DOHH2 (cell line): ENCODE measurements around the gene LMX1A.

Source experiments
- H3F3A ChIP-seq: fragments of 200-600 bp; sonication (generic), shearing (Covaris generic); 2 replicates; pipeline ENCODE4 v1.6.0; 2016; ENCODE audit warnings: antibody characterized with exemption, mild to moderate bottlenecking; ENCODE audit not compliant: control insufficient read depth, insufficient read depth
- H3K27ac ChIP-seq: fragments of 200-600 bp; sonication (generic); 2 replicates; pipeline ENCODE4 v1.5.1; 2014; ENCODE audit warnings: low read depth, mild to moderate bottlenecking, low read length, moderate library complexity
- H3K27me3 ChIP-seq: fragments of 200-600 bp; sonication (generic); 2 replicates; pipeline ENCODE4 v1.6.1; 2014; ENCODE audit warnings: mild to moderate bottlenecking, low read length, mixed read lengths; ENCODE audit not compliant: control insufficient read depth
- H3K36me3 ChIP-seq: fragments of 200-600 bp; sonication (generic); 2 replicates; pipeline ENCODE4 v1.6.1; 2014; ENCODE audit warnings: mild to moderate bottlenecking, low read length, moderate library complexity, mixed read lengths; ENCODE audit not compliant: control insufficient read depth
- H3K4me1 ChIP-seq: fragments of 200-600 bp; sonication (generic); 2 replicates; pipeline ENCODE4 v1.6.1; 2014; ENCODE audit warnings: mild to moderate bottlenecking, low read length, mixed read lengths; ENCODE audit not compliant: control insufficient read depth
- H3K4me2 ChIP-seq: fragments of 200-600 bp; sonication (generic); 2 replicates; pipeline ENCODE4 v1.6.0; 2014; ENCODE audit warnings: mild to moderate bottlenecking, low read length, moderate library complexity
- H3K4me3 ChIP-seq: fragments of 200-600 bp; sonication (generic); 2 replicates; pipeline ENCODE4 v1.5.1; 2014; ENCODE audit warnings: mild to moderate bottlenecking, low read length, mixed read lengths
- H3K79me2 ChIP-seq: fragments of 200-600 bp; sonication (generic); 2 replicates; pipeline ENCODE4 v1.6.1; 2014; ENCODE audit warnings: mild to moderate bottlenecking, low read length, mixed read lengths; ENCODE audit not compliant: control insufficient read depth
- H3K9me2 ChIP-seq: fragments of 200-600 bp; sonication (generic); replicated peaks from 2 replicates; pipeline ENCODE4 v1.6.1; 2014; ENCODE audit warnings: mild to moderate bottlenecking, low read length, mixed read lengths; ENCODE audit not compliant: control insufficient read depth
- H3K9me3 ChIP-seq: fragments of 200-600 bp; sonication (generic); 2 replicates; pipeline ENCODE4 v1.6.1; 2014; ENCODE audit warnings: antibody characterized with exemption, low read length, mixed read lengths; ENCODE audit not compliant: control insufficient read depth, insufficient read depth
- H4K20me1 ChIP-seq: fragments of 200-600 bp; sonication (generic); 2 replicates; pipeline ENCODE4 v1.6.0; 2014; ENCODE audit warnings: low read depth, mild to moderate bottlenecking, antibody characterized with exemption, low read length, moderate library complexity; ENCODE audit not compliant: control insufficient read depth, insufficient read depth
- EZH2phosphoT487 ChIP-seq: fragments of 200-600 bp; sonication (generic); IDR thresholded peaks from 2 replicates; pipeline ENCODE4 v1.6.1; 2017; ENCODE audit warnings: borderline replicate concordance, mild to moderate bottlenecking, antibody characterized with exemption, low read length, moderate library complexity, mixed read lengths
- TF ChIP-seq, protein P1 (sequence below): fragments of 200-600 bp; sonication (generic); IDR thresholded peaks from one replicate; pipeline ENCODE4 v1.5.1; 2014; ENCODE audit warnings: antibody characterized with exemption, mild to moderate bottlenecking, low read depth, low read length; ENCODE audit not compliant: poor library complexity, severe bottlenecking

LMX1A gene

DNA sequence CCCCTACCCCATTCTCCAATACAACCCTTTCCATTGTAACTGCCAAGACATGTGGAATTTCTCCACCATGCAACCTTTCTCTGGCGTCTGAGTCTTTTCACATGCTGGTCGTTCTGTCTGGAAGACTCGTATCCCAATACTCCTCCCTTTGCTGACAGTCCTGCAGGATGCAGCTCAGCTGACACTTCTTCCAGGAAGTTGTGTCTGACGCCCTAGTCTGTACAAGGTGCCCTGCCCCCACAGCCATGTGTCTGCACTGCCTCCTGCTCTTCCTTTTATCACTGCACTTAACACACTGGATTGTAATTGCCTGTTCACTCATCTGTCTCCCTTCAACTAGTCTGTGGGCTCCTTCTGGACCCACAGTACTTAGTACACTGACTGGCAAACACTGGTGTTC is 188.0 kb downstream of the LMX1A start:
- Histone ChIP-seq H3K27ac (no peak overlapping the region), H3K36me3 (no peaks in the 10 kb centered on the region), H3F3A (no peaks in the 10 kb centered on the region), H3K9me2 (no peaks in the 10 kb centered on the region), H3K79me2 (no peaks in the 10 kb centered on the region), H3K9me3 (no peaks in the 10 kb centered on the region), H4K20me1 (no peaks in the 10 kb centered on the region), H3K4me2 (no peak overlapping the region), H3K4me3 (no peak overlapping the region), H3K4me1 (no peaks in the 10 kb centered on the region), H3K27me3 (peaks cover 3% of the 10 kb centered on the region; the same call in 1 of the 2 replicates)
- TF ChIP-seq, protein P1, sequence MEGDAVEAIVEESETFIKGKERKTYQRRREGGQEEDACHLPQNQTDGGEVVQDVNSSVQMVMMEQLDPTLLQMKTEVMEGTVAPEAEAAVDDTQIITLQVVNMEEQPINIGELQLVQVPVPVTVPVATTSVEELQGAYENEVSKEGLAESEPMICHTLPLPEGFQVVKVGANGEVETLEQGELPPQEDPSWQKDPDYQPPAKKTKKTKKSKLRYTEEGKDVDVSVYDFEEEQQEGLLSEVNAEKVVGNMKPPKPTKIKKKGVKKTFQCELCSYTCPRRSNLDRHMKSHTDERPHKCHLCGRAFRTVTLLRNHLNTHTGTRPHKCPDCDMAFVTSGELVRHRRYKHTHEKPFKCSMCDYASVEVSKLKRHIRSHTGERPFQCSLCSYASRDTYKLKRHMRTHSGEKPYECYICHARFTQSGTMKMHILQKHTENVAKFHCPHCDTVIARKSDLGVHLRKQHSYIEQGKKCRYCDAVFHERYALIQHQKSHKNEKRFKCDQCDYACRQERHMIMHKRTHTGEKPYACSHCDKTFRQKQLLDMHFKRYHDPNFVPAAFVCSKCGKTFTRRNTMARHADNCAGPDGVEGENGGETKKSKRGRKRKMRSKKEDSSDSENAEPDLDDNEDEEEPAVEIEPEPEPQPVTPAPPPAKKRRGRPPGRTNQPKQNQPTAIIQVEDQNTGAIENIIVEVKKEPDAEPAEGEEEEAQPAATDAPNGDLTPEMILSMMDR: no peak

DNA sequence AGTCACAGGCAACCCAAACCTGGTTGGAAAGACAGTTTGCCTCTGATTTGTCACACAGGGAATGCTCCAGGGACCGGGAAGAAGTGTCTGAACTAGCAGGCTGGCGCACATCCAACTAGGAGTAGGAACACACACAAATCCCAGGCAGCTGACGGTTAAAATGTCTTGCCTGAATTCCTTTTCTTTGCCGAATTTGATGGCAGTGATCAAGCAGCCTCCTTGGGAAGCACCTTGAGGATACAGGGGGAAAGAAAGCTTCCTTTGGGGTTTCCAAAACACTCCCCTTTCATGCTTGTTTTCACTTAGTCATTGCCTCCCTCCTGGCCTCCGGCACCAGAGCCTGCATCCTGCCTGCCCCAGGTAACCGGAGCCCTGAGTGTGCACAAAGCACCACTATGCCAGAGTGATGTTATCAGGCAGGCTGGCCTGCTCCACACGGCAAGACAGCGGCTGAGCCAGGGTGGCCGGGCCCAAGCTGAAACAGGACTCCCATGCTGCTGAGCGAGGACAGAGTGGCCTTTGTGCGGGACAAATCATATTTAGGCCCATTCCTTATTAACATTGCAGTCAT is 193.8 kb downstream of the LMX1A start:
- Histone ChIP-seq H4K20me1 (no peaks in the 10 kb centered on the region), H3F3A (no peaks in the 10 kb centered on the region), H3K27me3 (peaks cover 3% of the 10 kb centered on the region; the same call in 1 of the 2 replicates), H3K9me2 (no peaks in the 10 kb centered on the region), H3K4me2 (no peak overlapping the region), H3K27ac (no peak overlapping the region), H3K9me3 (no peaks in the 10 kb centered on the region), H3K36me3 (no peaks in the 10 kb centered on the region), H3K4me1 (no peaks in the 10 kb centered on the region), H3K4me3 (no peak overlapping the region), H3K79me2 (no peaks in the 10 kb centered on the region)
- no peak for TF ChIP-seq EZH2phosphoT487
- TF ChIP-seq, protein P1: no peak

- Histone ChIP-seq H3F3A (no peaks in the 10 kb centered on the region), H3K27me3 (no peaks in the 10 kb centered on the region), H3K36me3 (no peaks in the 10 kb centered on the region), H3K4me1 (no peaks in the 10 kb centered on the region), H3K27ac (no peak overlapping the region), H3K79me2 (no peaks in the 10 kb centered on the region), H3K4me3 (no peak overlapping the region), H3K4me2 (no peak overlapping the region), H3K9me3 (no peaks in the 10 kb centered on the region), H4K20me1 (no peaks in the 10 kb centered on the region), H3K9me2 (no peaks in the 10 kb centered on the region)
- no peak for TF ChIP-seq EZH2phosphoT487
- TF ChIP-seq, protein P1: no peak
Observed at GRCh38 chr1:165161130-165161529, 195.4 kb downstream of the LMX1A start.

- H3K4me2 ChIP-seq: no peak overlapping the region
Observed at GRCh38 chr1:165153182-165153581, 203.3 kb downstream of the LMX1A start.

More at GRCh38 chr1:165153182-165153581, 203.3 kb downstream of the LMX1A start:
- Histone ChIP-seq H4K20me1 (no peaks in the 10 kb centered on the region), H3K9me3 (no peaks in the 10 kb centered on the region), H3F3A (no peaks in the 10 kb centered on the region), H3K27me3 (no peaks in the 10 kb centered on the region), H3K36me3 (no peaks in the 10 kb centered on the region), H3K4me3 (no peak overlapping the region), H3K4me1 (no peaks in the 10 kb centered on the region), H3K9me2 (no peaks in the 10 kb centered on the region), H3K79me2 (no peaks in the 10 kb centered on the region), H3K27ac (no peak overlapping the region)
- TF ChIP-seq EZH2phosphoT487: no peak
- TF ChIP-seq, protein P1: no peak
